HUES64 (cell line): ENCODE results near the gene ARHGAP26.

Source experiments
- H3K27ac ChIP-seq: 2 replicates; pipeline ENCODE4 v1.7.0; 2013; ENCODE audit warnings: low read depth, low read length, inconsistent platforms
- H3K27me3 ChIP-seq: 2 replicates; pipeline ENCODE4 v1.6.1; 2013; ENCODE audit warnings: mild to moderate bottlenecking, low read length; ENCODE audit not compliant: insufficient read depth
- H3K36me3 ChIP-seq: 2 replicates; pipeline ENCODE4 v1.6.1; 2013; ENCODE audit warnings: mild to moderate bottlenecking, low read length; ENCODE audit not compliant: insufficient read depth
- H3K4me1 ChIP-seq: 2 replicates; pipeline ENCODE4 v1.6.1; 2013; ENCODE audit warnings: mild to moderate bottlenecking, low read length, moderate library complexity; ENCODE audit not compliant: insufficient read depth
- H3K4me3 ChIP-seq: 2 replicates; pipeline ENCODE4 v1.5.1; 2013; ENCODE audit warnings: mild to moderate bottlenecking, low read length, moderate library complexity
- H3K9ac ChIP-seq: 2 replicates; pipeline ENCODE4 v1.6.1; 2013; ENCODE audit warnings: mild to moderate bottlenecking, low read depth, low read length
- H3K9me3 ChIP-seq: 2 replicates; pipeline ENCODE4 v1.6.1; 2013; ENCODE audit warnings: low read depth, low read length; ENCODE audit not compliant: insufficient read depth
- WGBS: fragments of 150-250, 120-280 bp; methylation state at CpG from one replicate; pipeline ENCODE4 v1.1.7; 2013; ENCODE audit warnings: missing lambda C conversion rate; 5-methylcytosine and 5-hydroxymethylcytosine counted together

ARHGAP26 gene

GRCh38 chr5:142805339-142805738 lies 35.2 kb downstream of the ARHGAP26 start:
- H3K27ac ChIP-seq = no peak overlapping the region
- no peaks in the 10 kb centered on the region for H3K36me3 ChIP-seq
- peaks cover 17% of the 10 kb centered on the region for H3K4me1 ChIP-seq
- no peak overlapping the region for H3K4me3 ChIP-seq
- H3K27me3 ChIP-seq = no peaks in the 10 kb centered on the region
- no peak overlapping the region for H3K9ac ChIP-seq
- no peaks in the 10 kb centered on the region for H3K9me3 ChIP-seq
- 89% methylated on average over 3 of the region's 3 CpGs for WGBS

- Histone ChIP-seq H3K4me1 (peaks cover 17% of the 10 kb centered on the region), H3K4me3 (no peak overlapping the region), H3K27me3 (no peaks in the 10 kb centered on the region), H3K27ac (no peak overlapping the region), H3K9ac (no peak overlapping the region), H3K9me3 (no peaks in the 10 kb centered on the region), H3K36me3 (no peaks in the 10 kb centered on the region)
- WGBS = 81% methylated on average over 1 of the region's 2 CpGs
Observed at GRCh38 chr5:142806841-142807267, 36.7 kb downstream of the ARHGAP26 start.

- Histone ChIP-seq H3K4me3 (no peak overlapping the region), H3K27ac (0 out of 2 replicates have a peak overlapping the region, but pooled peaks have one; percentile 6), H3K4me1 (peaks cover 14% of the 10 kb centered on the region), H3K27me3 (no peaks in the 10 kb centered on the region), H3K36me3 (no peaks in the 10 kb centered on the region), H3K9ac (no peak overlapping the region), H3K9me3 (no peaks in the 10 kb centered on the region)
- WGBS = 85% methylated on average over 6 of the region's 6 CpGs
Observed at GRCh38 chr5:142807372-142807911, 37.3 kb downstream of the ARHGAP26 start.

GRCh38 chr5:142808878-142809598 lies 38.9 kb downstream of the ARHGAP26 start:
- no peaks in the 10 kb centered on the region for H3K36me3 ChIP-seq
- H3K9me3 ChIP-seq = no peaks in the 10 kb centered on the region
- H3K4me3 ChIP-seq = no peak overlapping the region
- WGBS = 96% methylated on average over 2 of the region's 2 CpGs
- no peaks in the 10 kb centered on the region for H3K27me3 ChIP-seq
- peaks cover 14% of the 10 kb centered on the region for H3K4me1 ChIP-seq
- H3K27ac ChIP-seq = no peak overlapping the region
- H3K9ac ChIP-seq = no peak overlapping the region

- H3K4me1 ChIP-seq = peaks cover 14% of the 10 kb centered on the region
- H3K4me3 ChIP-seq = no peak overlapping the region
- H3K27ac ChIP-seq = no peak overlapping the region
- no peaks in the 10 kb centered on the region for H3K27me3 ChIP-seq
- no peaks in the 10 kb centered on the region for H3K9me3 ChIP-seq
- 94% methylated on average over 1 of the region's 1 CpG for WGBS
- no peaks in the 10 kb centered on the region for H3K36me3 ChIP-seq
- no peak overlapping the region for H3K9ac ChIP-seq
Observed at GRCh38 chr5:142810081-142810480, 39.9 kb downstream of the ARHGAP26 start.

GRCh38 chr5:142810743-142811290 lies 40.6 kb downstream of the ARHGAP26 start:
- Histone ChIP-seq H3K4me3 (no peak overlapping the region), H3K36me3 (no peaks in the 10 kb centered on the region), H3K4me1 (peaks cover 14% of the 10 kb centered on the region), H3K9ac (no peak overlapping the region), H3K27ac (no peak overlapping the region), H3K27me3 (no peaks in the 10 kb centered on the region), H3K9me3 (no peaks in the 10 kb centered on the region)
- 90% methylated on average over 5 of the region's 6 CpGs for WGBS

GRCh38 chr5:142811866-142812557 lies 41.8 kb downstream of the ARHGAP26 start:
- no peaks in the 10 kb centered on the region for H3K9me3 ChIP-seq
- H3K27me3 ChIP-seq = no peaks in the 10 kb centered on the region
- peaks cover 16% of the 10 kb centered on the region for H3K4me1 ChIP-seq
- no peak overlapping the region for H3K4me3 ChIP-seq
- H3K36me3 ChIP-seq = no peaks in the 10 kb centered on the region
- no peak overlapping the region for H3K27ac ChIP-seq
- WGBS = 93% methylated on average over 9 of the region's 10 CpGs
- no peak overlapping the region for H3K9ac ChIP-seq

GRCh38 chr5:142813220-142813619 lies 43.0 kb downstream of the ARHGAP26 start:
- no peaks in the 10 kb centered on the region for H3K9me3 ChIP-seq
- H3K27ac ChIP-seq = no peak overlapping the region
- no peak overlapping the region for H3K4me3 ChIP-seq
- H3K36me3 ChIP-seq = no peaks in the 10 kb centered on the region
- peaks cover 13% of the 10 kb centered on the region; the same call in 1 of the 2 replicates for H3K4me1 ChIP-seq
- no peak overlapping the region for H3K9ac ChIP-seq
- WGBS = 96% methylated on average over 3 of the region's 3 CpGs
- H3K27me3 ChIP-seq = no peaks in the 10 kb centered on the region

GRCh38 chr5:142814122-142814521 lies 43.9 kb downstream of the ARHGAP26 start:
- H3K36me3 ChIP-seq = no peaks in the 10 kb centered on the region
- no peak overlapping the region for H3K4me3 ChIP-seq
- H3K27ac ChIP-seq = no peak overlapping the region
- H3K9ac ChIP-seq = no peak overlapping the region
- peaks cover 22% of the 10 kb centered on the region for H3K4me1 ChIP-seq
- H3K27me3 ChIP-seq = no peaks in the 10 kb centered on the region
- WGBS = 98% methylated on average over 3 of the region's 3 CpGs
- no peaks in the 10 kb centered on the region for H3K9me3 ChIP-seq

GRCh38 chr5:142815469-142815868 lies 45.3 kb downstream of the ARHGAP26 start:
- Histone ChIP-seq H3K9me3 (no peaks in the 10 kb centered on the region), H3K4me1 (peaks cover 29% of the 10 kb centered on the region), H3K9ac (no peak overlapping the region), H3K27me3 (no peaks in the 10 kb centered on the region), H3K27ac (no peak overlapping the region), H3K36me3 (no peaks in the 10 kb centered on the region), H3K4me3 (no peak overlapping the region)
- 92% methylated on average over 2 of the region's 2 CpGs for WGBS
